Stomach (tissue), 4 donors: Measurements from ENCODE around the gene MAP1LC3B.

Source experiments
- POLR2A ChIP-seq, 4 donors: fragments of 450-650 bp; IDR thresholded peaks; one replicate each; pipeline ENCODE4 v1.6.1; 2016; ENCODE audit warnings: antibody characterized with exemption in 4 of 4, control low read depth in 2 of 4, mild to moderate bottlenecking in 1 of 4, moderate library complexity in 1 of 4
- POLR2AphosphoS5 ChIP-seq, 3 donors: sonication (generic); formaldehyde crosslinking; IDR thresholded peaks; one replicate each; pipeline ENCODE4 v1.6.1; 2016; ENCODE audit warnings: antibody characterized with exemption in 3 of 3
- TF ChIP-seq, protein P1 (sequence below), 7 experiments: fragments of 450-650 bp in 4 of 7; fragments of 200-600 bp in 3 of 7; sonication (generic) in 3 of 7; IDR thresholded peaks; one replicate each; pipeline ENCODE4 v1.5.1; 2016 to 2019; ENCODE audit warnings: antibody characterized with exemption in 7 of 7, control low read depth in 2 of 7, mild to moderate bottlenecking in 1 of 7

- TF ChIP-seq POLR2AphosphoS5 (IDR thresholded peaks at IDR 0.05), result no peak
- TF ChIP-seq, protein P1, sequence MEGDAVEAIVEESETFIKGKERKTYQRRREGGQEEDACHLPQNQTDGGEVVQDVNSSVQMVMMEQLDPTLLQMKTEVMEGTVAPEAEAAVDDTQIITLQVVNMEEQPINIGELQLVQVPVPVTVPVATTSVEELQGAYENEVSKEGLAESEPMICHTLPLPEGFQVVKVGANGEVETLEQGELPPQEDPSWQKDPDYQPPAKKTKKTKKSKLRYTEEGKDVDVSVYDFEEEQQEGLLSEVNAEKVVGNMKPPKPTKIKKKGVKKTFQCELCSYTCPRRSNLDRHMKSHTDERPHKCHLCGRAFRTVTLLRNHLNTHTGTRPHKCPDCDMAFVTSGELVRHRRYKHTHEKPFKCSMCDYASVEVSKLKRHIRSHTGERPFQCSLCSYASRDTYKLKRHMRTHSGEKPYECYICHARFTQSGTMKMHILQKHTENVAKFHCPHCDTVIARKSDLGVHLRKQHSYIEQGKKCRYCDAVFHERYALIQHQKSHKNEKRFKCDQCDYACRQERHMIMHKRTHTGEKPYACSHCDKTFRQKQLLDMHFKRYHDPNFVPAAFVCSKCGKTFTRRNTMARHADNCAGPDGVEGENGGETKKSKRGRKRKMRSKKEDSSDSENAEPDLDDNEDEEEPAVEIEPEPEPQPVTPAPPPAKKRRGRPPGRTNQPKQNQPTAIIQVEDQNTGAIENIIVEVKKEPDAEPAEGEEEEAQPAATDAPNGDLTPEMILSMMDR (IDR thresholded peaks at IDR 0.05), result no peak
- TF ChIP-seq POLR2A (IDR thresholded peaks at IDR 0.05), result no peak
Measured at GRCh38 chr16:87351320-87351698, 40.8 kb upstream of the MAP1LC3B start.
